Measurements from ENCODE around the gene CLEC14A.

Gene CLEC14A

DNA sequence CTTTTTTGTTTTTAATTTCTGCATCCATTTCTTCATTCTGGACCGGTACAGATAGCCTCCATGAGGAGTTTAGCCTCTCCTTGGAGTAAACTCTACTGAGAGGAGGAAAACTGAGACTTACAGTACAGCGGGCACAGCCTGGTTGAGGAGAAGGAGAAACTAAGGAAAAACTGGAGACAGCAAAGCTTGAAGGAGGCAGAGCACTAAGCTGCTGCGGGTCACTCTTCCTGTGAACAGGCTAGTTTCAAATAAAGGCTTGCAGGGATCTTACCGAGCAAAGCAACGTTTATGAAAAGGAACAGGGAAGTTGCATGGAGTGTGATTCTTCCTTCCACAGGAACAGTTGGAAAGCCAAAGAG is 48.5 kb downstream of the CLEC14A start:
- H3K9me3 ChIP-seq (ENCODE audit: control insufficient read depth, low read length): no peaks in the 10 kb centered on the region
- H3K4me3 ChIP-seq (ENCODE audit: insufficient read depth, low read depth, low read length, poor library complexity, severe bottlenecking): no peak overlapping the region
- H3K27me3 ChIP-seq (replicated peaks; ENCODE audit: control insufficient read depth, insufficient read depth, low read length, poor library complexity, severe bottlenecking): peaks cover 33% of the 10 kb centered on the region
- peaks cover 6% of the 10 kb centered on the region for H3K4me1 ChIP-seq (ENCODE audit: control insufficient read depth, insufficient read depth, low read length, poor library complexity, severe bottlenecking)
- no peak overlapping the region for H3K27ac ChIP-seq (ENCODE audit: insufficient read depth, low read length, poor library complexity, severe bottlenecking)
- DNase-seq: no peak
- no peaks in the 10 kb centered on the region for H3K36me3 ChIP-seq (ENCODE audit: control insufficient read depth, insufficient read depth, low read length)

DNA sequence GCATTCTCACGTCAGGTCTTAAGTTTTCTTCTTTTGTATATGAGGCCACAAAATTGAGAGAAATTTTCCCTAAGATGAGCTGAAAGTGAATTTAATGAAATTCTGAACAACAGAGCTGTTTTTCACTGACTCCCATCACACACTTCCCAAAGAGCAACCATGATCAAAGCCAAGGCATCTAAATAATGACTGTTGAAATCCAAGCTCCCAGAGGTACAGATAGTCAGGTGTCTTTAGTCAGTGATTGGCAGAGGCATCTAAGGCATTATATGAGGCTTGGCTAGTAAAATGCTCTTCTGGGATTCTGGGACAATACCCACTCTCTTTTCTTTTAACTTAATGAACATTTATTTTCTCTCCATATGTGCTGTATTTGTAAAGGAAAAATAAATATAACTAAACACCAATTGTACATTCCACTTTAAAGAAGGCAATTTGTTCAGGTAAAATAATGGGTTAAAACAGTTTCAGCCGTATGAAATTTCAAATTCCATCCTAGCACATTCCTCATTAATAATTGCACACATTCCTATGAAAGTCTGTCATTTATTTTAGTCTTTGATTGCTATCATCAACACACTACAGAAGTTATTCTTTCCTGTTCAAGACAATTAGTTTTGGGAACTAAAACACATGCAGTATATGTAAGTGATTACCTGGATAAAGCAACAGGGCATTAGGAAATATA is 49.1 kb downstream of the CLEC14A start:
- no peaks in the 10 kb centered on the region for H3K9me3 ChIP-seq (ENCODE audit: control insufficient read depth, low read length)
- no peaks in the 10 kb centered on the region for H3K36me3 ChIP-seq (ENCODE audit: control insufficient read depth, insufficient read depth, low read length)
- no peak for DNase-seq
- H3K27ac ChIP-seq (ENCODE audit: insufficient read depth, low read length, poor library complexity, severe bottlenecking): no peak overlapping the region
- H3K4me1 ChIP-seq (ENCODE audit: control insufficient read depth, insufficient read depth, low read length, poor library complexity, severe bottlenecking): peaks cover 6% of the 10 kb centered on the region
- H3K27me3 ChIP-seq (replicated peaks; ENCODE audit: control insufficient read depth, insufficient read depth, low read length, poor library complexity, severe bottlenecking): peaks cover 32% of the 10 kb centered on the region
- no peak overlapping the region for H3K4me3 ChIP-seq (ENCODE audit: insufficient read depth, low read depth, low read length, poor library complexity, severe bottlenecking)

DNA sequence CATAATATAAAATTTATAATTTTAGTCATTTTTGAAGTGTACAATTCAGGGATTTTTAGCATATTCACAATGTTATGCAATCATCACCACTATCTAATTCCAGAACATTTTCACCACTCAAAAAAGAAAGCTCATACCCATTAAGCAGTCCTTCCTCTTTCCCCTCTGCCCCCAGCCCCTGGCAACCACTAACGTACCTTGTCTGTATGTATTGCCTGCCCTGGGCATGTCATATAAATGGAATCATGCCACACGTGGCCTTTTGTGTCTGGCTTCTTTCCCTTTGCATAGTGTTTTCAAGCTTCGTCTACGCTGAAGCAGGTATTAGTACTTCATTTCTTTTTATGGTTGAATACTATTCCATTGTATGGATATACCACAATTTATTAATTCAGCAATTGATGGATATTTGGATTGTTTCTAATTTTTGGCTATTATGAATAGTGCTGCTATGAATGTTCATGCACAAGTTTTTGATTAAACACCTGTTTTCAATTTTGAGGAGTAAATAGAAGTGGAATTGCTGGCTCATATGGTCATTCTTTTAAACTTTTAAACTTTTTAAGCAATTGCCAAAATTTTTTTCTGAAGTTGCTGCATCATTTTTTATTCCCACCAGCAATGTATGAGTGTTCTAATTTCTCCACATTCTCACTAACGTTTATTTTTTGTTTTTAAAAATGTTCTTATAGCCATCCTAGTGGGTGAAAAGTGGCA is 49.8 kb downstream of the CLEC14A start:
- H3K4me1 ChIP-seq (ENCODE audit: control insufficient read depth, insufficient read depth, low read length, poor library complexity, severe bottlenecking): peaks cover 6% of the 10 kb centered on the region
- no peak for DNase-seq
- H3K27ac ChIP-seq (ENCODE audit: insufficient read depth, low read length, poor library complexity, severe bottlenecking): no peak overlapping the region
- no peaks in the 10 kb centered on the region for H3K9me3 ChIP-seq (ENCODE audit: control insufficient read depth, low read length)
- H3K36me3 ChIP-seq (ENCODE audit: control insufficient read depth, insufficient read depth, low read length): no peaks in the 10 kb centered on the region
- H3K27me3 ChIP-seq (replicated peaks; ENCODE audit: control insufficient read depth, insufficient read depth, low read length, poor library complexity, severe bottlenecking): peaks cover 25% of the 10 kb centered on the region
- no peak overlapping the region for H3K4me3 ChIP-seq (ENCODE audit: insufficient read depth, low read depth, low read length, poor library complexity, severe bottlenecking)

DNA sequence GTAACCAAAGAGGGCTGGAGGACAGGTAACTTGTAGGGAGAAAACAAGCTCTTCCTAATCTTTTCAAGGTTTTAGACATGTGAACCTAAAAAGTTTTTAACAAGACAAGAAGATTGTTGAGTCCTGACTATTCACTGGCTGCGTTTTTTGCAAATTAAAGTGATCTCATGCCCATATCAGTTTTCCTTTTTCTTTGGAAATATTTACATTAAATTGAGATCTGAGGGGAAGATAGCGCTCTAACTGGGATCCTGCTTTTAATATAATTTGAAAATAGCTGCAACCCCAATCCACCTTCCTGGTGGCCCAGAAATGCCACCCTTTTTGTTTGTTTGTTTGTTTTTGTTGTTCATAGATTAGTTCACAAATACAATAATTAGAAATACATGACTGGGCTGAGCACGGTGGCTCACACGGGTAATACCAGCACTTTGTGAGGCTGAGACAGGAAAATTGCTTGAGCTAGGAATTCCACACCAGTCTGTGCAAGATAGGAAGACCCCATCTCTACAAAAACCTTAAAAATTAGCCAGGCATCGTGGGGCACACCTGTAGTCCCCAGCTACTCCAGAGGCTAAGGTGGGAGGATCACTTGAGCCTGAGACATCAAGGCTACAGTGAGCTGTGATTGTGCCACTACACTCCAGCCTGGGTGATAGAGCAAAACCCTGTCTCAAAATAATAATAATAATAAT is 50.6 kb downstream of the CLEC14A start:
- Histone ChIP-seq H3K27me3 (replicated peaks; ENCODE audit: control insufficient read depth, insufficient read depth, low read length, poor library complexity, severe bottlenecking) (peaks cover 20% of the 10 kb centered on the region), H3K9me3 (ENCODE audit: control insufficient read depth, low read length) (no peaks in the 10 kb centered on the region), H3K4me1 (ENCODE audit: control insufficient read depth, insufficient read depth, low read length, poor library complexity, severe bottlenecking) (peaks cover 6% of the 10 kb centered on the region), H3K27ac (ENCODE audit: insufficient read depth, low read length, poor library complexity, severe bottlenecking) (no peak overlapping the region), H3K4me3 (ENCODE audit: insufficient read depth, low read depth, low read length, poor library complexity, severe bottlenecking) (no peak overlapping the region), H3K36me3 (ENCODE audit: control insufficient read depth, insufficient read depth, low read length) (no peaks in the 10 kb centered on the region)
- no peak for DNase-seq

DNA sequence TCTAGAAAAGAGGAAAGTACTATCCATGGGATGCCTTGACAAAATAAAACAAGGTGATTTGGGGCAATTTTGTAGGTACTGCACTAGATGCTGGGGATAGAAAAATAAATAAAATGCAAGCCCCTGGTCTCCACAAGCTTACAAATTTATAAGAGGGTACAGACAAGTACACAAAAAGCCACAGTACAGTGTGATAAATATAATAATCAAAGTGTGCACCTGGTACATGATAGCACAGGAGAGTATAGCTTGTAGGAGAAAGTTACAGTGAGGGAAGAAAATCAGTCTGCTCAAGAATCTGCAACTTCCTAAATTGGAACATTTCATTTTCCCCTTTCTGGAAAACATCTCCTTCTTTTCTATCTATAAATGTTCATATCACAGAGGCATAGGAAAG is 51.2 kb downstream of the CLEC14A start:
- H3K4me3 ChIP-seq (ENCODE audit: insufficient read depth, low read depth, low read length, poor library complexity, severe bottlenecking): no peak overlapping the region
- H3K4me1 ChIP-seq (ENCODE audit: control insufficient read depth, insufficient read depth, low read length, poor library complexity, severe bottlenecking): peaks cover 6% of the 10 kb centered on the region
- no peak for DNase-seq
- peaks cover 18% of the 10 kb centered on the region for H3K27me3 ChIP-seq (replicated peaks; ENCODE audit: control insufficient read depth, insufficient read depth, low read length, poor library complexity, severe bottlenecking)
- no peaks in the 10 kb centered on the region for H3K9me3 ChIP-seq (ENCODE audit: control insufficient read depth, low read length)
- H3K36me3 ChIP-seq (ENCODE audit: control insufficient read depth, insufficient read depth, low read length): no peaks in the 10 kb centered on the region
- H3K27ac ChIP-seq (ENCODE audit: insufficient read depth, low read length, poor library complexity, severe bottlenecking): no peak overlapping the region
